AG10803 (cell line): ENCODE data around the gene ZBTB4.

Experiments used
- DNase-seq: peaks from one replicate; pipeline ENCODE4 v3.0.0; 2010; ENCODE audit warnings: low read depth
- H3K4me3 ChIP-seq: 2 replicates; pipeline ENCODE4 v1.5.1; 2011; ENCODE audit warnings: mild to moderate bottlenecking, low read length, control low read depth
- TF ChIP-seq, protein P1 (sequence below): conservative IDR thresholded peaks from 2 replicates; pipeline ENCODE4 v1.5.1; 2011; ENCODE audit warnings: mild to moderate bottlenecking, low read length, control low read depth, inconsistent platforms

Gene ZBTB4

GRCh38 chr17:7479213-7480088 is at the start of gene ZBTB4:
Gene ZBTB4, minus strand, starts transcription at chr17:7479631. Its CDS starts 12,830 bp downstream, at chr17:7466801.
- TF ChIP-seq, protein P1, sequence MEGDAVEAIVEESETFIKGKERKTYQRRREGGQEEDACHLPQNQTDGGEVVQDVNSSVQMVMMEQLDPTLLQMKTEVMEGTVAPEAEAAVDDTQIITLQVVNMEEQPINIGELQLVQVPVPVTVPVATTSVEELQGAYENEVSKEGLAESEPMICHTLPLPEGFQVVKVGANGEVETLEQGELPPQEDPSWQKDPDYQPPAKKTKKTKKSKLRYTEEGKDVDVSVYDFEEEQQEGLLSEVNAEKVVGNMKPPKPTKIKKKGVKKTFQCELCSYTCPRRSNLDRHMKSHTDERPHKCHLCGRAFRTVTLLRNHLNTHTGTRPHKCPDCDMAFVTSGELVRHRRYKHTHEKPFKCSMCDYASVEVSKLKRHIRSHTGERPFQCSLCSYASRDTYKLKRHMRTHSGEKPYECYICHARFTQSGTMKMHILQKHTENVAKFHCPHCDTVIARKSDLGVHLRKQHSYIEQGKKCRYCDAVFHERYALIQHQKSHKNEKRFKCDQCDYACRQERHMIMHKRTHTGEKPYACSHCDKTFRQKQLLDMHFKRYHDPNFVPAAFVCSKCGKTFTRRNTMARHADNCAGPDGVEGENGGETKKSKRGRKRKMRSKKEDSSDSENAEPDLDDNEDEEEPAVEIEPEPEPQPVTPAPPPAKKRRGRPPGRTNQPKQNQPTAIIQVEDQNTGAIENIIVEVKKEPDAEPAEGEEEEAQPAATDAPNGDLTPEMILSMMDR = no peak
- DNase-seq = peak; percentile 48
- peak within 1 kb of the TSS; percentile 72 for H3K4me3 ChIP-seq

- TF ChIP-seq, protein P1 = no peak
- DNase-seq = no peak
- H3K4me3 ChIP-seq = no peak overlapping the region
Observed at GRCh38 chr17:7528842-7529241, 49.4 kb upstream of the ZBTB4 start.

GRCh38 chr17:7523033-7523432 is 43.6 kb upstream of the ZBTB4 start:
- TF ChIP-seq, protein P1 = peak; percentile 42
- DNase-seq = no peak
- no peak overlapping the region for H3K4me3 ChIP-seq

GRCh38 chr17:7515911-7516610 is 36.6 kb upstream of the ZBTB4 start:
- DNase-seq = no peak
- no peak overlapping the region for H3K4me3 ChIP-seq
- TF ChIP-seq, protein P1 = no peak

DNA sequence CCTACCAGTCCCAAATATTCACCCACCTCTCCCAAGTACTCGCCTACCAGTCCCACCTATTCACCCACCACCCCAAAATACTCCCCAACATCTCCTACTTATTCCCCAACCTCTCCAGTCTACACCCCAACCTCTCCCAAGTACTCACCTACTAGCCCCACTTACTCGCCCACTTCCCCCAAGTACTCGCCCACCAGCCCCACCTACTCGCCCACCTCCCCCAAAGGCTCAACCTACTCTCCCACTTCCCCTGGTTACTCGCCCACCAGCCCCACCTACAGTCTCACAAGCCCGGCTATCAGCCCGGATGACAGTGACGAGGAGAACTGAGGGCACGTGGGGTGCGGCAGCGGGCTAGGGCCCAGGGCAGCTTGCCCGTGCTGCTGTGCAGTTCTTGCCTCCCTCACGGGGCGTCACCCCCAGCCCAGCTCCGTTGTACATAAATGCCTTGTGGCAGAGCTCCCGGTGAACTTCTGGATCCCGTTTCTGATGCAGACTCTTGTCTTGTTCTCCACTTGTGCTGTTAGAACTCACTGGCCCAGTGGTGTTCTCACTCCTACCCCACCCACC is 34.5 kb upstream of the ZBTB4 start:
- no peak for DNase-seq
- no peak overlapping the region for H3K4me3 ChIP-seq
- TF ChIP-seq, protein P1 = no peak

DNA sequence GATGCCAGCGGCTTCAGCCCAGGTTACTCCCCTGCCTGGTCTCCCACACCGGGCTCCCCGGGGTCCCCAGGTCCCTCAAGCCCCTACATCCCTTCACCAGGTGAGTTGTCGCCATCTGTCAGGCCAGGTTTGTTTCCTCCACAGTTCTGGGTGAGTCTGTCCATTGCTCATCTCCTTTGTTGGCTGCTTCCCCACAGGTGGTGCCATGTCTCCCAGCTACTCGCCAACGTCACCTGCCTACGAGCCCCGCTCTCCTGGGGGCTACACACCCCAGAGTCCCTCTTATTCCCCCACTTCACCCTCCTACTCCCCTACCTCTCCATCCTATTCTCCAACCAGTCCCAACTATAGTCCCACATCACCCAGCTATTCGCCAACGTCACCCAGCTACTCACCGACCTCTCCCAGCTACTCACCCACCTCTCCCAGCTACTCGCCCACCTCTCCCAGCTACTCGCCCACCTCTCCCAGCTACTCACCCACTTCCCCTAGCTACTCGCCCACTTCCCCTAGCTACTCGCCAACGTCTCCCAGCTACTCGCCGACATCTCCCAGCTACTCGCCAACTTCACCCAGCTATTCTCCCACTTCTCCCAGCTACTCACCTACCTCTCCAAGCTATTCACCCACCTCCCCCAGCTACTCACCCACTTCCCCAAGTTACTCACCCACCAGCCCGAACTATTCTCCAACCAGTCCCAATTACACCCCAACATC is 33.6 kb upstream of the ZBTB4 start:
- H3K4me3 ChIP-seq = no peak overlapping the region
- TF ChIP-seq, protein P1 = no peak
- DNase-seq = no peak
